ENCODE measurements around the gene ANKRD12. TPM values are rescaled to one million over a fixed set of nuclear protein-coding genes. Genes with fewer than 3 reads are reported as not detected.

The ANKRD12 gene
- total RNA-seq, 1 experiment from 2014 or later, result 43.4 TPM

- ChIA-PET POLR2A (no interaction called here), CTCF (no interaction called here)
- no peak for ATAC-seq
- Mint-ChIP-seq H3K4me3 (no peak overlapping the region), H3K4me1 (peaks cover 9% of the 10 kb centered on the region), H3K27ac (no peak overlapping the region), H3K36me3 (peaks cover 27% of the 10 kb centered on the region), H3K27me3 (ENCODE audit: low read depth) (no peaks in the 10 kb centered on the region), H3K9me3 (peaks cover 9% of the 10 kb centered on the region)
- TF ChIP-seq, protein P1, sequence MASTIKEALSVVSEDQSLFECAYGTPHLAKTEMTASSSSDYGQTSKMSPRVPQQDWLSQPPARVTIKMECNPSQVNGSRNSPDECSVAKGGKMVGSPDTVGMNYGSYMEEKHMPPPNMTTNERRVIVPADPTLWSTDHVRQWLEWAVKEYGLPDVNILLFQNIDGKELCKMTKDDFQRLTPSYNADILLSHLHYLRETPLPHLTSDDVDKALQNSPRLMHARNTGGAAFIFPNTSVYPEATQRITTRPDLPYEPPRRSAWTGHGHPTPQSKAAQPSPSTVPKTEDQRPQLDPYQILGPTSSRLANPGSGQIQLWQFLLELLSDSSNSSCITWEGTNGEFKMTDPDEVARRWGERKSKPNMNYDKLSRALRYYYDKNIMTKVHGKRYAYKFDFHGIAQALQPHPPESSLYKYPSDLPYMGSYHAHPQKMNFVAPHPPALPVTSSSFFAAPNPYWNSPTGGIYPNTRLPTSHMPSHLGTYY (CRISPR knock-in tag; IDR thresholded peaks at IDR 0.05), result no peak
- TF ChIP-seq ETV6 (CRISPR knock-in tag; IDR thresholded peaks at IDR 0.05) (no peak), ZSCAN18 (CRISPR knock-in tag; IDR thresholded peaks at IDR 0.05) (no peak), NFE2L1 (CRISPR knock-in tag; IDR thresholded peaks at IDR 0.05) (no peak), TEAD1 (CRISPR knock-in tag; IDR thresholded peaks at IDR 0.05) (no peak), CTCF (IDR thresholded peaks at IDR 0.05) (no peak), ZNF263 (CRISPR knock-in tag; IDR thresholded peaks at IDR 0.05; ENCODE audit: low read depth) (no peak), ZNF219 (CRISPR knock-in tag; IDR thresholded peaks at IDR 0.05; ENCODE audit: borderline replicate concordance) (no peak), GABPB1 (CRISPR knock-in tag; IDR thresholded peaks at IDR 0.05) (no peak), SMAD3 (CRISPR knock-in tag; IDR thresholded peaks at IDR 0.05; ENCODE audit: borderline replicate concordance) (no peak)
- DNase-seq (ENCODE audit: low spot score), result no peak
Observed at GRCh38 chr18:9248661-9249060, 112.1 kb downstream of the ANKRD12 start.

DNA sequence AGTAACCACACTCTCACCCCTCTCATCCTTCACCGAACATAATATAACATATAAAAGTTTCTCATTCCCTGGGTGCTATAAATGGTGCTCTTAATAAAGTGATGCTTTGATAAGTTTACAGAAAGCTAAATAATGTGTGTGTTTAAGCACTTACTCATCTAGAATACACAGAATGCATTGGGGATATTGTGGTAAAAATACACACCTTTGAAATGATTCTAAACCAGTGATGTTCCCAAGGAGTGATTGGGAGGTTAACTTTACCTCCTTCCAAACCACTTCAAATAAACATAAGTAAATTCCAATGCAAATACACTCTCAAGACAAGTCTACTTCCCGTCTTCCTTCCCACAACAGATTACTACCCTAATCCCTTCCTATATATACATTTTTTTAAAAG, 112.7 kb downstream of the ANKRD12 start:
- H3K36me3 Mint-ChIP-seq, result peaks cover 29% of the 10 kb centered on the region
- CTCF ChIA-PET, result no interaction called here
- H3K4me1 Mint-ChIP-seq, result peaks cover 6% of the 10 kb centered on the region
- H3K9me3 Mint-ChIP-seq, result peaks cover 10% of the 10 kb centered on the region
- ATAC-seq (no peak), DNase-seq (ENCODE audit: low spot score) (no peak)
- POLR2A ChIA-PET, result no interaction called here
- no peak for TF ChIP-seq MYBL2 (CRISPR knock-in tag; IDR thresholded peaks at IDR 0.05)
- no peak for TF ChIP-seq OVOL2 (CRISPR knock-in tag; IDR thresholded peaks at IDR 0.05; ENCODE audit: borderline replicate concordance)
- no peak for TF ChIP-seq FOXK1 (CRISPR knock-in tag; IDR thresholded peaks at IDR 0.05)
- no peak for TF ChIP-seq GTF2I (CRISPR knock-in tag; conservative IDR thresholded peaks at IDR 0.05)
- TF ChIP-seq SMAD4 (CRISPR knock-in tag; IDR thresholded peaks at IDR 0.05), result no peak
- TF ChIP-seq MLX (CRISPR knock-in tag; IDR thresholded peaks at IDR 0.05), result no peak
- TF ChIP-seq ZNF671 (CRISPR knock-in tag; IDR thresholded peaks at IDR 0.05), result no peak
- TF ChIP-seq JAZF1 (CRISPR knock-in tag; IDR thresholded peaks at IDR 0.05), result no peak
- no peak for TF ChIP-seq ZSCAN18 (CRISPR knock-in tag; IDR thresholded peaks at IDR 0.05)
- TF ChIP-seq TEAD1 (CRISPR knock-in tag; IDR thresholded peaks at IDR 0.05), result no peak
- TF ChIP-seq RELA (CRISPR knock-in tag; IDR thresholded peaks at IDR 0.05; ENCODE audit: borderline replicate concordance), result no peak
- TF ChIP-seq CBFB (CRISPR knock-in tag; IDR thresholded peaks at IDR 0.05; ENCODE audit: low read depth), result no peak
- TF ChIP-seq NFYB (CRISPR knock-in tag; conservative IDR thresholded peaks at IDR 0.05; ENCODE audit: low read depth), result no peak
- TF ChIP-seq ZNF416 (CRISPR knock-in tag; IDR thresholded peaks at IDR 0.05), result no peak
- TF ChIP-seq, protein P2, sequence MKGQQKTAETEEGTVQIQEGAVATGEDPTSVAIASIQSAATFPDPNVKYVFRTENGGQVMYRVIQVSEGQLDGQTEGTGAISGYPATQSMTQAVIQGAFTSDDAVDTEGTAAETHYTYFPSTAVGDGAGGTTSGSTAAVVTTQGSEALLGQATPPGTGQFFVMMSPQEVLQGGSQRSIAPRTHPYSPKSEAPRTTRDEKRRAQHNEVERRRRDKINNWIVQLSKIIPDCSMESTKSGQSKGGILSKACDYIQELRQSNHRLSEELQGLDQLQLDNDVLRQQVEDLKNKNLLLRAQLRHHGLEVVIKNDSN (CRISPR knock-in tag; IDR thresholded peaks at IDR 0.05), result no peak
- no peak for TF ChIP-seq NFATC4 (CRISPR knock-in tag; IDR thresholded peaks at IDR 0.05)
- TF ChIP-seq, protein P3, sequence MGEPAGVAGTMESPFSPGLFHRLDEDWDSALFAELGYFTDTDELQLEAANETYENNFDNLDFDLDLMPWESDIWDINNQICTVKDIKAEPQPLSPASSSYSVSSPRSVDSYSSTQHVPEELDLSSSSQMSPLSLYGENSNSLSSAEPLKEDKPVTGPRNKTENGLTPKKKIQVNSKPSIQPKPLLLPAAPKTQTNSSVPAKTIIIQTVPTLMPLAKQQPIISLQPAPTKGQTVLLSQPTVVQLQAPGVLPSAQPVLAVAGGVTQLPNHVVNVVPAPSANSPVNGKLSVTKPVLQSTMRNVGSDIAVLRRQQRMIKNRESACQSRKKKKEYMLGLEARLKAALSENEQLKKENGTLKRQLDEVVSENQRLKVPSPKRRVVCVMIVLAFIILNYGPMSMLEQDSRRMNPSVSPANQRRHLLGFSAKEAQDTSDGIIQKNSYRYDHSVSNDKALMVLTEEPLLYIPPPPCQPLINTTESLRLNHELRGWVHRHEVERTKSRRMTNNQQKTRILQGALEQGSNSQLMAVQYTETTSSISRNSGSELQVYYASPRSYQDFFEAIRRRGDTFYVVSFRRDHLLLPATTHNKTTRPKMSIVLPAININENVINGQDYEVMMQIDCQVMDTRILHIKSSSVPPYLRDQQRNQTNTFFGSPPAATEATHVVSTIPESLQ (CRISPR knock-in tag; IDR thresholded peaks at IDR 0.05), result no peak
- H3K4me3 Mint-ChIP-seq, result no peak overlapping the region
- H3K27ac Mint-ChIP-seq, result no peak overlapping the region
- H3K27me3 Mint-ChIP-seq (ENCODE audit: low read depth), result no peaks in the 10 kb centered on the region
